Peyer's patch (tissue), 4 donors: Measurements from ENCODE around the gene ANXA2.

Source experiments
- CTCF ChIP-seq, 6 experiments: fragments of 450-650 bp in 4 of 6; fragments of 200-600 bp in 2 of 6; sonication (generic) in 1 of 6; IDR thresholded peaks; one replicate each; pipeline ENCODE4 v1.5.1; 2017 to 2019; ENCODE audit warnings: antibody characterized with exemption in 6 of 6, mild to moderate bottlenecking in 3 of 6, moderate library complexity in 1 of 6
- POLR2A ChIP-seq, 2 donors: fragments of 450-650 bp; IDR thresholded peaks; one replicate each; pipeline ENCODE4 v1.5.1; 2017; ENCODE audit warnings: antibody characterized with exemption in 2 of 2, mild to moderate bottlenecking in 2 of 2, moderate library complexity in 2 of 2

- TF ChIP-seq POLR2A (IDR thresholded peaks at IDR 0.05) (no peak), CTCF (IDR thresholded peaks at IDR 0.05) (no peak)
These were observed 10.7 kb upstream of the ANXA2 start for GRCh38 chr15:60408463-60408981.
